IMR-90 (cell line): ENCODE measurements around the gene PEAK1. TPM values are rescaled to one million over a fixed set of nuclear protein-coding genes. Genes with fewer than 3 reads are reported as not detected.

Experiments
- ATAC-seq: fragments of 200-7000 bp; cut with Tn5 transposase; 2 replicates; pipeline ENCODE4 v1.9.1; 2020; ENCODE audit warnings: low read depth, mild to moderate bottlenecking, moderate library complexity
- BruUV-seq: library from RNA; stranded (reverse); fragments of 400-500 nt; replicated peaks from 2 replicates; lab custom pipeline; 2021; lab: Mats Ljungman, UMichigan
- CTCF ChIA-PET: fragments of 300-600 bp; formaldehyde crosslinking; extraction: SDS; loops from one replicate; lab custom pipeline; 2021; ENCODE audit warnings: antibody characterized with exemption; lab: Yijun Ruan, JAX
- POLR2A ChIA-PET: fragments of 300-600 bp; sonication (Branson Sonifier 250); formaldehyde crosslinking; loops from one replicate; lab custom pipeline; 2022; ENCODE audit warnings: antibody characterized with exemption; ENCODE audit not compliant: unreplicated experiment; lab: Charles Lee
- DNase-seq: peaks from one replicate; pipeline ENCODE4 v3.0.0; 2013
- H2AFZ ChIP-seq: replicated peaks from 2 replicates; pipeline ENCODE3; 2013; ENCODE audit warnings: low read length, mild to moderate bottlenecking; ENCODE audit not compliant: poor library complexity
- H2AK5ac ChIP-seq: 2 replicates; pipeline ENCODE4 v1.6.1; 2013; ENCODE audit warnings: low read depth, low read length, inconsistent platforms
- H2AK9ac ChIP-seq: replicated peaks from 2 replicates; pipeline ENCODE3; 2013; ENCODE audit warnings: mild to moderate bottlenecking, low read depth, low read length, moderate library complexity; ENCODE audit not compliant: poor library complexity
- H2BK120ac ChIP-seq: 2 replicates; pipeline ENCODE4 v1.6.1; 2013; ENCODE audit warnings: low read depth, low read length, inconsistent platforms
- H2BK15ac ChIP-seq: 3 replicates; pipeline ENCODE4 v1.6.1; 2013; ENCODE audit warnings: low read depth, low read length, inconsistent platforms
- H2BK20ac ChIP-seq: 2 replicates; pipeline ENCODE4 v1.6.1; 2013; ENCODE audit warnings: low read depth, mild to moderate bottlenecking, inconsistent platforms, low read length, moderate library complexity
- H2BK5ac ChIP-seq: 2 replicates; pipeline ENCODE4 v1.6.1; 2013; ENCODE audit warnings: mild to moderate bottlenecking, low read depth, low read length, inconsistent platforms; ENCODE audit not compliant: poor library complexity, severe bottlenecking
- H3K14ac ChIP-seq: replicated peaks from 2 replicates; pipeline ENCODE4 v1.6.1; 2013; ENCODE audit warnings: low read depth, low read length, inconsistent platforms
- H3K18ac ChIP-seq: 2 replicates; pipeline ENCODE4 v1.6.1; 2013; ENCODE audit warnings: low read depth, low read length, control low read depth
- H3K23ac ChIP-seq: 2 replicates; pipeline ENCODE4 v1.6.1; 2013; ENCODE audit warnings: low read depth, low read length, inconsistent platforms
- H3K27ac ChIP-seq: 2 replicates; pipeline ENCODE4 v1.5.1; 2013; ENCODE audit warnings: mild to moderate bottlenecking, control low read depth, low read length; ENCODE audit not compliant: insufficient read depth
- H3K27me3 ChIP-seq: 2 replicates; pipeline ENCODE4 v1.6.1; 2013; ENCODE audit warnings: low read length; ENCODE audit not compliant: control insufficient read depth, insufficient read depth
- H3K36me3 ChIP-seq: 2 replicates; pipeline ENCODE4 v1.6.1; 2013; ENCODE audit warnings: low read length, mixed read lengths; ENCODE audit not compliant: control insufficient read depth, insufficient read depth
- H3K4ac ChIP-seq: 2 replicates; pipeline ENCODE4 v1.6.1; 2013; ENCODE audit warnings: low read depth, low read length, inconsistent platforms
- H3K4me1 ChIP-seq: 2 replicates; pipeline ENCODE4 v1.6.1; 2013; ENCODE audit warnings: low read length, mixed read lengths; ENCODE audit not compliant: control insufficient read depth, insufficient read depth
- H3K4me2 ChIP-seq: 2 replicates; pipeline ENCODE4 v1.6.1; 2013; ENCODE audit warnings: low read depth, mild to moderate bottlenecking, control low read depth, low read length, moderate library complexity
- H3K4me3 ChIP-seq: 2 replicates; pipeline ENCODE4 v1.5.1; 2013; ENCODE audit warnings: low read depth, mild to moderate bottlenecking, control low read depth, low read length, moderate library complexity; ENCODE audit not compliant: insufficient read depth
- H3K56ac ChIP-seq: 2 replicates; pipeline ENCODE4 v1.6.1; 2013; ENCODE audit warnings: low read length, inconsistent platforms; ENCODE audit not compliant: insufficient read depth; ENCODE audit errors: extremely low read depth
- H3K79me1 ChIP-seq, 2 experiments: 2 replicates each; pipeline ENCODE4 v1.6.1; 2013; ENCODE audit warnings: low read length in 2 of 2, inconsistent platforms in 1 of 2, low read depth in 1 of 2
- H3K9ac ChIP-seq: 2 replicates; pipeline ENCODE4 v1.6.1; 2013; ENCODE audit warnings: low read depth, low read length, control low read depth
- H3K9me1 ChIP-seq: 2 replicates; pipeline ENCODE4 v1.6.1; 2013; ENCODE audit warnings: low read length, inconsistent platforms; ENCODE audit not compliant: insufficient read depth
- H3K9me3 ChIP-seq: 2 replicates; pipeline ENCODE4 v1.6.1; 2013; ENCODE audit warnings: low read length; ENCODE audit not compliant: control insufficient read depth, insufficient read depth
- H4K20me1 ChIP-seq: 2 replicates; pipeline ENCODE4 v1.6.1; 2013; ENCODE audit warnings: low read length, inconsistent platforms; ENCODE audit not compliant: insufficient read depth
- H4K5ac ChIP-seq: 2 replicates; pipeline ENCODE4 v1.6.1; 2013; ENCODE audit warnings: mild to moderate bottlenecking, low read depth, low read length, control low read depth
- H4K8ac ChIP-seq, 2 experiments: 2 replicates each; pipeline ENCODE4 v1.6.1; 2013; ENCODE audit warnings: low read depth in 2 of 2, low read length in 2 of 2, control low read depth in 1 of 2, inconsistent platforms in 1 of 2
- H4K91ac ChIP-seq: 2 replicates; pipeline ENCODE4 v1.6.1; 2013; ENCODE audit warnings: low read depth, low read length, inconsistent platforms; ENCODE audit not compliant: insufficient read depth
- CEBPB ChIP-seq: IDR thresholded peaks from 2 replicates; pipeline ENCODE4 v1.6.1; 2012; ENCODE audit warnings: low read depth, low read length, improper control_type of control experiment
- CHD1 ChIP-seq: IDR thresholded peaks from 2 replicates; pipeline ENCODE4 v1.6.1; 2012; ENCODE audit warnings: low read depth, low read length, improper control_type of control experiment
- CTCF ChIP-seq: conservative IDR thresholded peaks from 2 replicates; pipeline ENCODE4 v1.5.1; 2012; ENCODE audit warnings: mild to moderate bottlenecking, low read depth, low read length, improper control_type of control experiment
- FOS ChIP-seq: fragments of 150-350 bp; IDR thresholded peaks from 2 replicates; pipeline ENCODE4 v1.6.1; 2016; ENCODE audit warnings: low read depth, low read length
- MAFK ChIP-seq: IDR thresholded peaks from 2 replicates; pipeline ENCODE4 v1.6.1; 2012; ENCODE audit warnings: low read depth, low read length, improper control_type of control experiment
- MAZ ChIP-seq: IDR thresholded peaks from 2 replicates; pipeline ENCODE4 v1.6.1; 2012; ENCODE audit warnings: low read depth, mild to moderate bottlenecking, low read length, improper control_type of control experiment, moderate library complexity, borderline replicate concordance
- MXI1 ChIP-seq: IDR thresholded peaks from 2 replicates; pipeline ENCODE4 v1.6.1; 2012; ENCODE audit warnings: low read depth, mild to moderate bottlenecking, low read length, moderate library complexity, borderline replicate concordance
- POLR2A ChIP-seq: IDR thresholded peaks from 2 replicates; pipeline ENCODE4 v1.6.1; 2012; ENCODE audit warnings: mild to moderate bottlenecking, low read depth, low read length
- RAD21 ChIP-seq: IDR thresholded peaks from 2 replicates; pipeline ENCODE4 v1.6.1; 2012; ENCODE audit warnings: low read length, improper control_type of control experiment
- RCOR1 ChIP-seq: IDR thresholded peaks from 2 replicates; pipeline ENCODE4 v1.6.1; 2012; ENCODE audit warnings: mild to moderate bottlenecking, low read length, improper control_type of control experiment; ENCODE audit not compliant: insufficient replicate concordance
- SMC3 ChIP-seq: fragments of 150-350 bp; IDR thresholded peaks from 2 replicates; pipeline ENCODE4 v1.6.1; 2016; ENCODE audit warnings: low read depth, mild to moderate bottlenecking, antibody characterized with exemption, low read length, moderate library complexity
- USF2 ChIP-seq: fragments of 150-350 bp; IDR thresholded peaks from 2 replicates; pipeline ENCODE4 v1.6.1; 2017; ENCODE audit warnings: mild to moderate bottlenecking, antibody characterized with exemption, low read length, low read depth
- WGBS, 2 experiments: methylation state at CpG; one replicate each; pipeline versions ENCODE4 v1.1.5 to v1.1.7; 2013; ENCODE audit warnings: missing lambda C conversion rate in 2 of 2; ENCODE audit not compliant: insufficient read length in 1 of 2; ENCODE audit errors: extremely low coverage in 2 of 2; 5-methylcytosine and 5-hydroxymethylcytosine counted together
- dilution Hi-C: fragments of 300-500 bp; cut with HindIII; formaldehyde crosslinking; loops from one replicate; pipeline ENCODE4 v1.14.3; 2018; ENCODE audit warnings: low sequenced_read_pairs; ENCODE audit not compliant: unreplicated experiment
- in situ Hi-C: fragments of 300-500 bp; cut with MboI; formaldehyde crosslinking; loops from 3 replicates; pipeline ENCODE4 v1.14.3; 2019; ENCODE audit warnings: low sequenced_read_pairs, inconsistent platforms, mixed read lengths
- intact Hi-C: fragments of 100-400 bp; cut with micrococcal nuclease; formaldehyde crosslinking; loops from 2 replicates; pipeline ENCODE4 v1.10.0; 2022
- polyA plus RNA-seq, 3 experiments: library from polyadenylated mRNA; depleted of rRNA; stranded (reverse); fragments of >200 nt; gene quantifications; 2 replicates each; pipeline ENCODE4 v1.2.3, GENCODE V29; 2012; ENCODE audit warnings: low replicate concordance in 1 of 3
- total RNA-seq: library from RNA; depleted of rRNA; stranded (reverse); fragments of >200 nt; gene quantifications from 2 replicates; pipeline ENCODE4 v1.2.3, GENCODE V29; 2012

Gene PEAK1
- total and polyA plus RNA-seq, 2 of the 4 experiments (the other 2 are of a cell fraction), result 21.5 to 43.9 TPM

GRCh38 chr15:77409259-77410156 is 10.4 kb downstream of the PEAK1 start:
- Histone ChIP-seq H2BK15ac (no peak overlapping the region), H3K9me1 (peaks cover 4% of the 10 kb centered on the region; the same call in 1 of the 2 replicates), H3K36me3 (0 out of 2 replicates have a peak, but pooled peaks cover 2% of the 10 kb centered on the region), H3K18ac (no peak overlapping the region), H4K8ac (no peak overlapping the region), H3K4me3 (no peak overlapping the region), H4K5ac (no peak overlapping the region), H3K9ac (no peak overlapping the region), H3K9me3 (peaks cover 1% of the 10 kb centered on the region; the same call in 1 of the 2 replicates), H3K4me1 (peaks cover 2% of the 10 kb centered on the region; the same call in 1 of the 2 replicates), H3K27me3 (no peaks in the 10 kb centered on the region), H2AFZ (no peak overlapping the region), H3K14ac (no peak overlapping the region), H3K56ac (no peak overlapping the region), H2BK120ac (no peak overlapping the region), H2BK20ac (no peak overlapping the region), H4K20me1 (peaks cover 86% of the 10 kb centered on the region), H3K27ac (no peak overlapping the region), H3K4ac (no peak overlapping the region), H2AK9ac (no peak overlapping the region), H2BK5ac (no peak overlapping the region), H3K79me1 (peaks cover 0 to 76% of the 10 kb centered on the region in 2 experiments; a peak in 2 of 4 replicates), H3K23ac (peak overlapping the region; percentile 71; the same call in 1 of the 2 replicates), H4K91ac (no peak overlapping the region), H3K4me2 (no peak overlapping the region), H2AK5ac (no peak overlapping the region)
- BruUV-seq, result no TSS peak
- no CpG with 5 or more reads among the region's 4 CpGs for WGBS, 2 experiments
- in situ Hi-C loops (no loop called here), intact Hi-C loops (no loop called here), dilution Hi-C loops (no loop called here)
- DNase-seq (no peak), ATAC-seq (no peak)
- TF ChIP-seq MAFK (no peak), MXI1 (no peak), CTCF (no peak), MAZ (no peak), CHD1 (no peak), RCOR1 (no peak), RAD21 (no peak), USF2 (no peak), POLR2A (no peak), FOS (no peak), CEBPB (no peak), SMC3 (no peak)
- POLR2A ChIA-PET, result no interaction called here
- CTCF ChIA-PET, result interaction anchor here (0.6 to 0.7 kb wide), 3 partner anchors 29 to 400 kb away, joined by 3 to 4 read pairs (median 3); no protein-coding TSS in a partner anchor
